HT1080 (cell line): ENCODE data around the gene CFL2. TPM values are rescaled to one million over a fixed set of nuclear protein-coding genes. Genes with fewer than 3 reads are reported as not detected.

ENCODE experiments used
- DNase-seq: peaks from one replicate; pipeline ENCODE4 v3.0.0-alpha.2; 2015; ENCODE audit warnings: low read depth
- small RNA-seq: library from RNA; depleted of rRNA; stranded (forward); fragments of <200 nt; gene quantifications from one replicate; pipeline ENCODE3, GENCODE V24; 2014
- total RNA-seq: library from RNA; depleted of rRNA; stranded (reverse); fragments of >200 nt; shearing (Covaris generic); gene quantifications from 2 replicates; pipeline ENCODE4 v1.2.3, GENCODE V29; 2014; rRNA removed

CFL2 gene
- total RNA-seq, 1 experiment from 2014 or later, result 132 TPM

GRCh38 chr14:34676516-34677211, 37.7 kb downstream of the CFL2 start:
- no peak for DNase-seq

GRCh38 chr14:34673702-34674101, 40.7 kb downstream of the CFL2 start:
- DNase-seq, result no peak

GRCh38 chr14:34671716-34672115, 42.7 kb downstream of the CFL2 start:
- no peak for DNase-seq

GRCh38 chr14:34668111-34668510, 46.3 kb downstream of the CFL2 start:
- no peak for DNase-seq

- DNase-seq, result no peak
These were observed 47.4 kb downstream of the CFL2 start for GRCh38 chr14:34667007-34667406.

GRCh38 chr14:34665785-34666435, 48.5 kb downstream of the CFL2 start:
- peak; percentile 84 for DNase-seq

GRCh38 chr14:34662561-34663088, 51.8 kb downstream of the CFL2 start:
- no peak for DNase-seq

GRCh38 chr14:34660796-34661195, 53.6 kb downstream of the CFL2 start:
- no peak for DNase-seq

Small RNA genes within 50 kb of the gene (small RNA-seq; reads per million reads assigned to genes)
- gene RNU6-1261P, result not detected

Other genes with a start within 250 kb of the CFL2 start
- 38.1 and 40.6 TPM in 2 replicates for gene EAPP, start 174.9 kb downstream of the CFL2 start, total RNA-seq
- gene SNX6, start 84.4 kb downstream of the CFL2 start, total RNA-seq, result 70.3 and 80.4 TPM in 2 replicates
- 24.5 and 27.4 TPM in 2 replicates for gene BAZ1A, start 160.8 kb upstream of the CFL2 start, total RNA-seq